IMR-90 (cell line): ENCODE measurements around the gene RABL2B. TPM values are rescaled to one million over a fixed set of nuclear protein-coding genes. Genes with fewer than 3 reads are reported as not detected.

ENCODE experiments used
- ATAC-seq: fragments of 200-7000 bp; cut with Tn5 transposase; 2 replicates; pipeline ENCODE4 v1.9.1; 2020; ENCODE audit warnings: low read depth, mild to moderate bottlenecking, moderate library complexity
- BruUV-seq: library from RNA; stranded (reverse); fragments of 400-500 nt; replicated peaks from 2 replicates; lab custom pipeline; 2021; lab: Mats Ljungman, UMichigan
- CTCF ChIA-PET: fragments of 300-600 bp; formaldehyde crosslinking; extraction: SDS; loops from one replicate; lab custom pipeline; 2021; ENCODE audit warnings: antibody characterized with exemption; lab: Yijun Ruan, JAX
- POLR2A ChIA-PET: fragments of 300-600 bp; sonication (Branson Sonifier 250); formaldehyde crosslinking; loops from one replicate; lab custom pipeline; 2022; ENCODE audit warnings: antibody characterized with exemption; ENCODE audit not compliant: unreplicated experiment; lab: Charles Lee
- DNase-seq: peaks from one replicate; pipeline ENCODE4 v3.0.0; 2013
- H2AFZ ChIP-seq: replicated peaks from 2 replicates; pipeline ENCODE3; 2013; ENCODE audit warnings: low read length, mild to moderate bottlenecking; ENCODE audit not compliant: poor library complexity
- H2AK5ac ChIP-seq: 2 replicates; pipeline ENCODE4 v1.6.1; 2013; ENCODE audit warnings: low read depth, low read length, inconsistent platforms
- H2AK9ac ChIP-seq: replicated peaks from 2 replicates; pipeline ENCODE3; 2013; ENCODE audit warnings: mild to moderate bottlenecking, low read depth, low read length, moderate library complexity; ENCODE audit not compliant: poor library complexity
- H2BK120ac ChIP-seq: 2 replicates; pipeline ENCODE4 v1.6.1; 2013; ENCODE audit warnings: low read depth, low read length, inconsistent platforms
- H2BK15ac ChIP-seq: 3 replicates; pipeline ENCODE4 v1.6.1; 2013; ENCODE audit warnings: low read depth, low read length, inconsistent platforms
- H2BK20ac ChIP-seq: 2 replicates; pipeline ENCODE4 v1.6.1; 2013; ENCODE audit warnings: low read depth, mild to moderate bottlenecking, inconsistent platforms, low read length, moderate library complexity
- H2BK5ac ChIP-seq: 2 replicates; pipeline ENCODE4 v1.6.1; 2013; ENCODE audit warnings: mild to moderate bottlenecking, low read depth, low read length, inconsistent platforms; ENCODE audit not compliant: poor library complexity, severe bottlenecking
- H3K14ac ChIP-seq: replicated peaks from 2 replicates; pipeline ENCODE4 v1.6.1; 2013; ENCODE audit warnings: low read depth, low read length, inconsistent platforms
- H3K18ac ChIP-seq: 2 replicates; pipeline ENCODE4 v1.6.1; 2013; ENCODE audit warnings: low read depth, low read length, control low read depth
- H3K23ac ChIP-seq: 2 replicates; pipeline ENCODE4 v1.6.1; 2013; ENCODE audit warnings: low read depth, low read length, inconsistent platforms
- H3K27ac ChIP-seq: 2 replicates; pipeline ENCODE4 v1.5.1; 2013; ENCODE audit warnings: mild to moderate bottlenecking, control low read depth, low read length; ENCODE audit not compliant: insufficient read depth
- H3K27me3 ChIP-seq: 2 replicates; pipeline ENCODE4 v1.6.1; 2013; ENCODE audit warnings: low read length; ENCODE audit not compliant: control insufficient read depth, insufficient read depth
- H3K36me3 ChIP-seq: 2 replicates; pipeline ENCODE4 v1.6.1; 2013; ENCODE audit warnings: low read length, mixed read lengths; ENCODE audit not compliant: control insufficient read depth, insufficient read depth
- H3K4ac ChIP-seq: 2 replicates; pipeline ENCODE4 v1.6.1; 2013; ENCODE audit warnings: low read depth, low read length, inconsistent platforms
- H3K4me1 ChIP-seq: 2 replicates; pipeline ENCODE4 v1.6.1; 2013; ENCODE audit warnings: low read length, mixed read lengths; ENCODE audit not compliant: control insufficient read depth, insufficient read depth
- H3K4me2 ChIP-seq: 2 replicates; pipeline ENCODE4 v1.6.1; 2013; ENCODE audit warnings: low read depth, mild to moderate bottlenecking, control low read depth, low read length, moderate library complexity
- H3K4me3 ChIP-seq: 2 replicates; pipeline ENCODE4 v1.5.1; 2013; ENCODE audit warnings: low read depth, mild to moderate bottlenecking, control low read depth, low read length, moderate library complexity; ENCODE audit not compliant: insufficient read depth
- H3K56ac ChIP-seq: 2 replicates; pipeline ENCODE4 v1.6.1; 2013; ENCODE audit warnings: low read length, inconsistent platforms; ENCODE audit not compliant: insufficient read depth; ENCODE audit errors: extremely low read depth
- H3K79me1 ChIP-seq, 2 experiments: 2 replicates each; pipeline ENCODE4 v1.6.1; 2013; ENCODE audit warnings: low read length in 2 of 2, inconsistent platforms in 1 of 2, low read depth in 1 of 2
- H3K9ac ChIP-seq: 2 replicates; pipeline ENCODE4 v1.6.1; 2013; ENCODE audit warnings: low read depth, low read length, control low read depth
- H3K9me1 ChIP-seq: 2 replicates; pipeline ENCODE4 v1.6.1; 2013; ENCODE audit warnings: low read length, inconsistent platforms; ENCODE audit not compliant: insufficient read depth
- H3K9me3 ChIP-seq: 2 replicates; pipeline ENCODE4 v1.6.1; 2013; ENCODE audit warnings: low read length; ENCODE audit not compliant: control insufficient read depth, insufficient read depth
- H4K20me1 ChIP-seq: 2 replicates; pipeline ENCODE4 v1.6.1; 2013; ENCODE audit warnings: low read length, inconsistent platforms; ENCODE audit not compliant: insufficient read depth
- H4K5ac ChIP-seq: 2 replicates; pipeline ENCODE4 v1.6.1; 2013; ENCODE audit warnings: mild to moderate bottlenecking, low read depth, low read length, control low read depth
- H4K8ac ChIP-seq, 2 experiments: 2 replicates each; pipeline ENCODE4 v1.6.1; 2013; ENCODE audit warnings: low read depth in 2 of 2, low read length in 2 of 2, control low read depth in 1 of 2, inconsistent platforms in 1 of 2
- H4K91ac ChIP-seq: 2 replicates; pipeline ENCODE4 v1.6.1; 2013; ENCODE audit warnings: low read depth, low read length, inconsistent platforms; ENCODE audit not compliant: insufficient read depth
- WGBS, 2 experiments: methylation state at CpG; one replicate each; pipeline versions ENCODE4 v1.1.5 to v1.1.7; 2013; ENCODE audit warnings: missing lambda C conversion rate in 2 of 2; ENCODE audit not compliant: insufficient read length in 1 of 2; ENCODE audit errors: extremely low coverage in 2 of 2; 5-methylcytosine and 5-hydroxymethylcytosine counted together
- dilution Hi-C: fragments of 300-500 bp; cut with HindIII; formaldehyde crosslinking; loops from one replicate; pipeline ENCODE4 v1.14.3; 2018; ENCODE audit warnings: low sequenced_read_pairs; ENCODE audit not compliant: unreplicated experiment
- in situ Hi-C: fragments of 300-500 bp; cut with MboI; formaldehyde crosslinking; loops from 3 replicates; pipeline ENCODE4 v1.14.3; 2019; ENCODE audit warnings: low sequenced_read_pairs, inconsistent platforms, mixed read lengths
- intact Hi-C: fragments of 100-400 bp; cut with micrococcal nuclease; formaldehyde crosslinking; loops from 2 replicates; pipeline ENCODE4 v1.10.0; 2022
- polyA plus RNA-seq, 3 experiments: library from polyadenylated mRNA; depleted of rRNA; stranded (reverse); fragments of >200 nt; gene quantifications; 2 replicates each; pipeline ENCODE4 v1.2.3, GENCODE V29; 2012; ENCODE audit warnings: low replicate concordance in 1 of 3
- total RNA-seq: library from RNA; depleted of rRNA; stranded (reverse); fragments of >200 nt; gene quantifications from 2 replicates; pipeline ENCODE4 v1.2.3, GENCODE V29; 2012
- TF ChIP-seq, protein P1 (sequence below): fragments of 150-350 bp; IDR thresholded peaks from 2 replicates; pipeline ENCODE4 v1.6.1; 2017; ENCODE audit warnings: mild to moderate bottlenecking, antibody characterized with exemption, low read length, low read depth
- TF ChIP-seq, protein P2 (sequence below): conservative IDR thresholded peaks from 2 replicates; pipeline ENCODE4 v1.5.1; 2012; ENCODE audit warnings: mild to moderate bottlenecking, low read depth, low read length, improper control_type of control experiment

The RABL2B gene
- total and polyA plus RNA-seq, 2 of the 4 experiments (the other 2 are of a cell fraction) = 8.4 to 23.3 TPM

DNA sequence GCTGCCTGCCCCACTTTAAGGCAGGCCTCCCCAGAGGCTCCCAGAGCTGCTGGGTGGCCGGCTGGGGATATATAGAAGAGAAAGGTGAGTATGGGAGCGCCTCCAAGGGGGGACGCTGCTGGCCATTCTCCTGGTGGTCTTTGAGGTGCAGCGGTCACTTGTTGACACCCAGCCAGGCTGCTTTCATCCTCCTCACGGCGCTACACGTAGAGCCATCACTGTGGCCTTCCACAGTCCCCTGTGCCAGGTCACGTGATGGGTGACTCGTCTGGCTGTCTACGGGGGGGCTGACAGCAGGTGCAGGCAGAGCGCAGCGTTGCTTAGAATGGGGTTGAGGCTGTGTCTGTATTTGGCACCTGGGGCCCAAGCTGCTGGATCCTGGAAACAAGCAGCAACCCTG, 43.5 kb downstream of the RABL2B start:
- DNase-seq = no peak
- Histone ChIP-seq H3K9ac (no peak overlapping the region), H3K4ac (no peak overlapping the region), H2BK120ac (no peak overlapping the region), H2BK20ac (no peak overlapping the region), H3K9me1 (no peaks in the 10 kb centered on the region), H3K27me3 (peaks cover 33% of the 10 kb centered on the region), H4K91ac (no peak overlapping the region), H2AFZ (no peak overlapping the region), H3K79me1 (no peaks in the 10 kb centered on the region), H3K36me3 (no peaks in the 10 kb centered on the region), H3K14ac (no peak overlapping the region), H4K20me1 (no peaks in the 10 kb centered on the region), H3K18ac (no peak overlapping the region), H2BK5ac (no peak overlapping the region), H2AK9ac (no peak overlapping the region), H3K27ac (no peak overlapping the region), H3K4me2 (no peak overlapping the region), H3K4me1 (no peaks in the 10 kb centered on the region), H3K23ac (no peak overlapping the region), H4K8ac (no peak overlapping the region), H2BK15ac (no peak overlapping the region), H3K9me3 (no peaks in the 10 kb centered on the region), H4K5ac (no peak overlapping the region), H3K56ac (no peak overlapping the region), H2AK5ac (no peak overlapping the region), H3K4me3 (no peak overlapping the region)
- WGBS, 2 experiments = 83% methylated on average over 9 of the region's 12 CpGs; no CpG with 5 or more reads in 1 of the 2 experiments
- no peak for ATAC-seq
- BruUV-seq = no TSS peak
- CTCF ChIA-PET = no interaction called here
- POLR2A ChIA-PET = no interaction called here
- TF ChIP-seq, protein P1, sequence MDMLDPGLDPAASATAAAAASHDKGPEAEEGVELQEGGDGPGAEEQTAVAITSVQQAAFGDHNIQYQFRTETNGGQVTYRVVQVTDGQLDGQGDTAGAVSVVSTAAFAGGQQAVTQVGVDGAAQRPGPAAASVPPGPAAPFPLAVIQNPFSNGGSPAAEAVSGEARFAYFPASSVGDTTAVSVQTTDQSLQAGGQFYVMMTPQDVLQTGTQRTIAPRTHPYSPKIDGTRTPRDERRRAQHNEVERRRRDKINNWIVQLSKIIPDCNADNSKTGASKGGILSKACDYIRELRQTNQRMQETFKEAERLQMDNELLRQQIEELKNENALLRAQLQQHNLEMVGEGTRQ = 0 out of 2 replicates have a peak, but pooled peaks have one; percentile 14
- TF ChIP-seq, protein P2, sequence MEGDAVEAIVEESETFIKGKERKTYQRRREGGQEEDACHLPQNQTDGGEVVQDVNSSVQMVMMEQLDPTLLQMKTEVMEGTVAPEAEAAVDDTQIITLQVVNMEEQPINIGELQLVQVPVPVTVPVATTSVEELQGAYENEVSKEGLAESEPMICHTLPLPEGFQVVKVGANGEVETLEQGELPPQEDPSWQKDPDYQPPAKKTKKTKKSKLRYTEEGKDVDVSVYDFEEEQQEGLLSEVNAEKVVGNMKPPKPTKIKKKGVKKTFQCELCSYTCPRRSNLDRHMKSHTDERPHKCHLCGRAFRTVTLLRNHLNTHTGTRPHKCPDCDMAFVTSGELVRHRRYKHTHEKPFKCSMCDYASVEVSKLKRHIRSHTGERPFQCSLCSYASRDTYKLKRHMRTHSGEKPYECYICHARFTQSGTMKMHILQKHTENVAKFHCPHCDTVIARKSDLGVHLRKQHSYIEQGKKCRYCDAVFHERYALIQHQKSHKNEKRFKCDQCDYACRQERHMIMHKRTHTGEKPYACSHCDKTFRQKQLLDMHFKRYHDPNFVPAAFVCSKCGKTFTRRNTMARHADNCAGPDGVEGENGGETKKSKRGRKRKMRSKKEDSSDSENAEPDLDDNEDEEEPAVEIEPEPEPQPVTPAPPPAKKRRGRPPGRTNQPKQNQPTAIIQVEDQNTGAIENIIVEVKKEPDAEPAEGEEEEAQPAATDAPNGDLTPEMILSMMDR = no peak
- in situ Hi-C loops = no loop called here
- intact Hi-C loops = no loop called here
- dilution Hi-C loops = no loop called here
